ENCODE results near the gene STEAP3.

DNA sequence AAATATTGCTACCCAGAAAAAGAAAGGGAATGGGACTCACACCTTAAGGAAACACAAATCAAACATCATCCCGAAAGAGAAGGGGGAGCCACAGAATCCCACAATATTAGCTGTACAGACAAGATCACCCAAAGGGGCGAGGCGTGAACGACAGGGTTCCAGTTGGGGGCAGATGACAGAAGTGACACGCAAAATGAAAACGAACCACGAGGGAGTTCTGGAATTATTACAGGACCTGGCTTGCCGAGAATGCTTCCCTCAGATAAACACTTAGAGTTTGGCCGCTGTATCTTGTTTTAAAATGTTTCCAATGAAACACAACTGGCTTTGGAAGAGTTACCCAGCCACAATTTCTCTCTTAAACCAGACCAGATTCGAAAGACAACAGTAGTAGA lies 82.6 kb downstream of the STEAP3 start:
- TF ChIP-seq, protein P1, sequence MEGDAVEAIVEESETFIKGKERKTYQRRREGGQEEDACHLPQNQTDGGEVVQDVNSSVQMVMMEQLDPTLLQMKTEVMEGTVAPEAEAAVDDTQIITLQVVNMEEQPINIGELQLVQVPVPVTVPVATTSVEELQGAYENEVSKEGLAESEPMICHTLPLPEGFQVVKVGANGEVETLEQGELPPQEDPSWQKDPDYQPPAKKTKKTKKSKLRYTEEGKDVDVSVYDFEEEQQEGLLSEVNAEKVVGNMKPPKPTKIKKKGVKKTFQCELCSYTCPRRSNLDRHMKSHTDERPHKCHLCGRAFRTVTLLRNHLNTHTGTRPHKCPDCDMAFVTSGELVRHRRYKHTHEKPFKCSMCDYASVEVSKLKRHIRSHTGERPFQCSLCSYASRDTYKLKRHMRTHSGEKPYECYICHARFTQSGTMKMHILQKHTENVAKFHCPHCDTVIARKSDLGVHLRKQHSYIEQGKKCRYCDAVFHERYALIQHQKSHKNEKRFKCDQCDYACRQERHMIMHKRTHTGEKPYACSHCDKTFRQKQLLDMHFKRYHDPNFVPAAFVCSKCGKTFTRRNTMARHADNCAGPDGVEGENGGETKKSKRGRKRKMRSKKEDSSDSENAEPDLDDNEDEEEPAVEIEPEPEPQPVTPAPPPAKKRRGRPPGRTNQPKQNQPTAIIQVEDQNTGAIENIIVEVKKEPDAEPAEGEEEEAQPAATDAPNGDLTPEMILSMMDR (IDR thresholded peaks at IDR 0.05), result no peak
- no peak for TF ChIP-seq POLR2A (IDR thresholded peaks at IDR 0.05)

Measured in right lobe of liver (tissue), 4 donors.